ENCODE data around the gene KLHL29. TPM values are rescaled to one million over a fixed set of nuclear protein-coding genes. Genes with fewer than 3 reads are reported as not detected.
A peak's percentile ranks its signal among the peaks of the same experiment; 100 is the strongest.

Gene KLHL29
- total RNA-seq, 1 donor from 2014 or later: 12.2 TPM

DNA sequence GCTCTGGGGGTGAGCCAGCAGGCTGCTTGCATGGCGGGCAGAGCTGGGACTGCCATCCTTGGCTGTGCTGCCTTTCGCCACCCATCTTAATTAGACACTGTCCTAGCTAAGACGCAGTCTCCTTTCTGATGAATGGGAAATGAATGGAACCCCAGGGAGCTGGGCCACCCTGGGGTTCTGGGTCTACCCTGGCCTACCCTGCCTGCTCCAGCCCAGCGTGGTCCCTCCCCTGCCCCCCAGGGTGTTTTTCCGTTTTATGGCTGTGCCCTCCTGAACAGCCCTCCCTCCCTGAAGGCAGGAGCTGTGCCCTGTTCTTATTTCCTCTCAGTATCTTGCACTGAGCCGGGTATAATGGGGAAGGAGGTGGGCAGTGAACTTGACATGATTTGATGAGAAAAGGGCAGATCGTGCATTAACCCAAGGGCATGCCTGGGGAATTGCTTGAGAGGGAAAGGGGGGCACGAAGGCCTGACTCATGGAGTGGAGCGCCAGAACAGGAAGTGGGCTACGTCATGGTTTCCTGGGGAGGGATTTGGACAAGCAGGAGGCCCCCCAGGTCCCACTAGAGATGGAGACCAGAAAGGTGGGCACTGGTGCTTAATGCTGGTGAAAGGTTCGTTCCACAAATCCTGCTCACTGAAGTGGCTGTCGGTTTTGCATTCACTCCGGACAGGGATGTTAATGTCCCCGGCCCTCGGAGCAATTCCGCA is 165.0 kb downstream of the KLHL29 start:
- no peak for DNase-seq (ENCODE audit: low read depth)

DNA sequence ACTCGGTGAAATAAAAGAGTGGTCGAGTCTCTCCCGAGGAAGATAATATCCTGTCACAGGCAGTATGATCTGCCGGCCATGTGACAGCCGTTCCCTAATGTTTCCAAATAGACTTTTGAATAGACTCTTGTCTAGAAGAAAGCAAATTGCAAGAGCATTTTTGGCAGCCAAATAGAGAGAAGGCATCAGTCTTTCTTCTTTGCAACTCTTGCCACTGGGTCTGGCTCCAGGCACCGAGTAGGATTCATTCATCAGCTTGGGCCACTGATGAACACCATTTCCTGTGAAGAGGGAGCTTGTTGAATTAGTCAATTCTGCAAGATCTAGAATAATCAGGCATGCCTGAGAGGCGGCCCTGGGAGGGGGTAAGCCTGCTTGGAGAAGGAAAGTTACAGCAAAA is 165.6 kb downstream of the KLHL29 start:
- DNase-seq (ENCODE audit: low read depth): no peak

- DNase-seq (ENCODE audit: low read depth): no peak
These were observed 166.9 kb downstream of the KLHL29 start for GRCh38 chr2:23551875-23552274.

DNA sequence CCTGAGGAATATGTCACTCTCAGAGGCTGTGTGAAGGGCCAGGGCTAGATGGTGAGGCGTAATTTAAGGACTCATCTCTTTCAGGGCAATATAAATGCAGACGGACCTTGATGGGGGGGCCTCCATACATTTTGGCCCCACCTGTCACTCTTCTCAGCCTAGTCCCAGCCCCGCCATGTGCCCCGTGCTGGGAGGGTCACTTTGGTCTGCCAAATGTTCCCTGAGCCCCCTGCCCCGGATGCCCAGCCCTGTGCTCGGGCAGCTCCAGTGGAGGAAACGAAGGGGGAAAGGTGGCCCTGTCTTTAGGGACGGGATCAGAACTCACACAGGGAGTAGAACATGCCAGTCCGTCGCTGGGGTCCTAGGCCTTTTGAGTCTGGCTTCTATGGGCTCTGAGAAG is 168.6 kb downstream of the KLHL29 start:
- no peak for DNase-seq (ENCODE audit: low read depth)

DNA sequence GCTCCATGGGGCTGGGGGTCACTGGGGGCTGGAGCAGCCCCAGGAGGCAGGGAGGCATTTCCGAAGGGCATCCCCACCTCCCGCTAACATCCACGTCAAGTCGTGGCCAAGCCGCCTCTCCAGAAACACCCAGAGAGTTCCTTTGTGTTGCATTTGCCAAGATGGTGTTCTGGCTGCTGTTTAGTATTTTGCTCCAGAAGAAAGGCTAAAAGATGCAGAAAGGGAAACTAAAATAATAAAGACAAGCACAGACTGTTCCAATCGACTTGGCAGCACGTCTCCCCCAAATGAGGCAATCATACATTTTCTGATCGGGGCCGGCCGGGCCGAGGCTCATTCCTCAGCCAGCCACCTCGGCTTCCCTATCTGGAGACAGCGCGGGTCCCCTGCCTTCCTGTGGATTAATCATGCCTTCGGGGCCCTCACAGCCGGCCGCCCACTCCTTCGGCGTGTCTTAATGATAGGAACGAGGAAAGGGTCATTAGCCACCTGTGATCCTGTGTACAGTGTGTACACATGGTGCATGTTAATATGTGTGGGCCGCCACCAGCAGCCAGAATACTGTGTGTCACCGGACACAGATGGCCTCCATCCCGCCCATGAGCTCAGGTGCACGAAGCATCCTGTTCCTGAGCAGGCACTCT is 169.2 kb downstream of the KLHL29 start:
- no peak for DNase-seq (ENCODE audit: low read depth)

DNA sequence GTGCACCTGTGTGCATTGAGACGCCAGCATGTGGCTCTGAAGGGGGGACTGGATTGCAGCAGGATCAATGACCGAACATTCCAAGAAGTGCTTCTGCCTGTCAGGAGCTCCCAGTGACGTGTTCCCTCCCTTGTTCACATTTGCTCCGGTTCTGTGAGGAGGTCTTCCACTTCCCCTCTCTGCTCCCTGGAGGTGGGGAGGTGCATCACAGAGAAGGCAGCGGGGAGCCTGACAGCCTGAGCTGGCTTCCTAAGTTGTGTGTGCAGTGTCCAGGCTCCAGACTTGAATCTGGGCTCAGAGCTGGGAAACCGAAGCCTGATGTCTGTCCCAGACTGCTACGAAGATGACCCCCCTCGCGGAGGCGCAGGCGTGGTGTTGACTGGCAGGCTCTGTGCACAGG is 171.0 kb downstream of the KLHL29 start:
- DNase-seq (ENCODE audit: low read depth): no peak

DNA sequence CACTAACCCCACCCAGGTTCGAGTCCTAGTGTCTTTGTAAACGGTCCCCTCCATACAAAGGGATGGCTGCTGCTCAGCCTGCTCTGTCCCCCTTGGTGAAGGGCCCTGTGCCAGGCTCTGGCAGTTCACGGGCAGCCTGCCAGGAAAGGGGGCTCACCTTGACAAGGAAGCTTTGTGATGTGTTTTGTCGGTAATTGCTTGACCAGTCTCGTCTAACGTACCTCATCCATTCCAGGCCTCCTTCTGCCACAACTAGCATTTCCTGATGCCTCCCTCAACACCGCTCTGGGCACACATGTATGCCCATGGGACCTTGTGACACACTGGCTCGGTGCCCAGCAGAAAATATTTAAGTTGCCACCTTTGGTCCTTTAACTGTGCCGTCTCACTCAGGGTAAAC is 171.9 kb downstream of the KLHL29 start:
- DNase-seq (ENCODE audit: low read depth): no peak

- DNase-seq (ENCODE audit: low read depth): no peak
These were observed 172.5 kb downstream of the KLHL29 start for GRCh38 chr2:23557455-23557854.

GRCh38 chr2:23559561-23560239 is 174.7 kb downstream of the KLHL29 start:
- DNase-seq (ENCODE audit: low read depth): no peak

DNA sequence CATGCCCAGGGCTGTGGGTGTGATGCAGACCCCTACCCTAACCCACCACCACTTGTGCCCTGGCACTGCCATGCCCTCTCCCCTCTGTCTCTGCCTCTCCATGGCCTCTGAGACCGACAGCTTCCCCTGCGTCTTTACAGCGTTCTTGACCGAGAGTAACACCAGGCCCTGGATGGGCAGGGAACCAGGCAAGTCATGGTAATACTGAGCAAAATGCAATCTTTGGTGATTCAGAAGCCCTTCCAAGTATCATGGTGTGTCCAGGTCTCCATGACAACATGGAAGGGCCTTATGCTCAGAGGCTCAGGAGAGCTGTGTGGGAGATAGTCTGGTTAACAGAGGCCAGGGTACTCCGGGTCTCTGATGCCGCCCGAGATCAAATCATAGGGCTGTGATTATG is 176.1 kb downstream of the KLHL29 start:
- DNase-seq (ENCODE audit: low read depth): no peak

GRCh38 chr2:23561544-23561943 is 176.6 kb downstream of the KLHL29 start:
- DNase-seq (ENCODE audit: low read depth): no peak

- DNase-seq (ENCODE audit: low read depth): no peak
These were observed 177.2 kb downstream of the KLHL29 start for GRCh38 chr2:23562143-23562542.

- DNase-seq (ENCODE audit: low read depth): no peak
These were observed 178.2 kb downstream of the KLHL29 start for GRCh38 chr2:23563151-23563550.

- DNase-seq (ENCODE audit: low read depth): no peak
These were observed 179.0 kb downstream of the KLHL29 start for GRCh38 chr2:23563673-23564614.

- DNase-seq (ENCODE audit: low read depth): no peak
These were observed 179.6 kb downstream of the KLHL29 start for GRCh38 chr2:23564615-23564960.

GRCh38 chr2:23565374-23565773 is 180.4 kb downstream of the KLHL29 start:
- DNase-seq (ENCODE audit: low read depth): no peak

DNA sequence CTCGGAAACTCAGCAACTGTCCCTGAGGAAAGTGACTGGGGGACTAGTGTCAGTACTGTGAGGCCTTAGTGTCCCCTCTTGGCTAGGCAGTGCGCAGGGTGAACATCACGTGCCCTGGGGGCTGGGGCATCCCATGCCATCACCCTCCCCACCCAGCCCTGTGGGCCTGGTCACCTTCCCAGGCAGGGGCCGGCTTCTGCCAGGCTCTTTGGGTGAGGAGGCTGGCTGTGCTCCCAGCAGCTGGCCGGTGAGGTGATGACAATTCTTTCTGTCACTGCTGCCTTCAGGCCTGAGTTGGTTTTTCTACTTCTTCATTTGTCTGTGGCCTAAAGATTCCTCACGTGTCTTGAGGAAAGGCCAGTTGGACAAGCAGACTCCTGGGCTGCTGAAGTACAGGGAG is 180.8 kb downstream of the KLHL29 start:
- DNase-seq (ENCODE audit: low read depth): no peak

DNA sequence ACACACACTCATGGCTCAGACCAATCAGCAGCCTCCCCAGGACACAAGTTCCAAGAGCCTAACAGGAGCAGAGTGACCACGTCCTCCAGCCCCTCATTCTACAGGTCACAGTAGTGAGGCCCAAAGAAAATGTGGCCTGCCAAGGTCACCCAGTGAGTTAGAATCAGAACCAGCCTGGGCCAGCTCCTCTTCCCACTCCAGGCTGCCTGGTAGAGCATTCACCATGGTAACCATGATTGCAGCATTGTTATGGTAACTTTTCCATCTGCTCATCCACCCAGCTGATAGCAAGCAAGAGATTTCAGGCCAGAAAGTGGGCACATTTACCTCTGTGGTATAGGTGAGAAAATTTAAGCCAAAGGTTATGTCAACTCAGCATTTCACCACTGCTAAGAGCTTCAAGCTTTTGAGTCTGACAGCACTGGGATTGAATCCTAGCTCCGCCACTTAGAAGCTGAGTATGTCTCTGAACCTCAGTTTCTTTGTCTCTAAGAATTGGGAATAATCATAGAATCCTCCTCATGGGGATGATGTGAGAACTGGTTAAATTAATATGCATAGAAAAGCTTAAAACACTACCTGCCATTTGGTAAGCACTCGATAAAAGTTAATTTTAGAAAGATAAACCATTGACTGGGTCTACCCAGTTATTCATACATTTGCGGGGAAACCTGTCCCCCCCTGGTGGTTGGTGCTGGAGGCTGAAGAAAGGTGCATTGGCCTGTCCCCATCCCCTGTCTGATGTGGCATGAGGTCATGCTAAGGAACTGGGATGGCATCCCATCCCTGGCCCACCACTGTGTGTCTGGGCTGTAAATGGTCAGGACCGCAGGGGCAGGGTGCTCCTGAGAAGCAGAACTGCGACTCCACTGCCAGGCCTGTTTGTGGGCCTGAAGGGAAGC is 181.5 kb downstream of the KLHL29 start:
- DNase-seq (ENCODE audit: low read depth): peak; percentile 20

GRCh38 chr2:23567161-23567756 is 182.3 kb downstream of the KLHL29 start:
- no peak for DNase-seq (ENCODE audit: low read depth)

DNA sequence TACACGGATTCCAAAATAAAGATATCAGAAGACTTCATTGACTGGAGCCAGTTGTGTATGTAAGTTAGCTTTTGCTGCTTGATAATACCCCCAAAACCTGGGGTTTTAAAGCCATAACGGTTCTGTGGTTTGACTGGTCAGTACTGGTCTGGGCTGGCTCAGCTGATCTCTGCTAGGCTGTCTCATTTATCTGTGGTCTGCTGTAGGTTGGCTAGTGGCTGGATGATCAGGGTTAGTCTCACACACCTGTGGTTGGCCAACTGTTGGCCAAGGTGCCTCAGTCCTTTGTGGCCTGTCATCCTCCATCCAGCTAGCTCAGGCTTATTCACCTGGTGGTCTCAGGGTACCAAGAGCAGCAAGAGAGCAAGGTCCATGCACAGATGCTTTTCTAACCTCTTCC is 183.2 kb downstream of the KLHL29 start:
- DNase-seq (ENCODE audit: low read depth): no peak
